ENCODE data around the gene HBS1L.

DNA sequence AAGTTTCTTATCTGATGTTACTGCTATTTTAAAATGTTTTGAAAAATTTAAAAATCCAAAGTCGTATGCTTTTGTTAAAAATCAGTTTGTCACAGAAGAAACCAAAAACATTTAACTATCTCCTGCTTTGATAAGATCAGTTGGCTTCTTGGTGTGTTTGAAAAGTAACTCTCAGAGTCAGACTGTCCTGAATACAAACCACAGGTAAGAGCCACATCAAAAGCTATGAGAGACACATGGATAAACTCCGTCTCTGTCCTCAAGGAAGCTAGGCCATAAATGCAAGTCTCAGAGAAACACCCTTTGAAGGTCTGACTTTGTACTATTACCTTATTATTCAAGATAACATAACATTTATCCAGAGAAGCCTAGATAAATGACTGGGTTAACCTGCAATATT, 7.7 kb downstream of the HBS1L start:
- TF ChIP-seq YY1 (IDR thresholded peaks at IDR 0.05; ENCODE audit: insufficient read depth, insufficient read length), result no peak
- no peak for TF ChIP-seq ZNF274 (IDR thresholded peaks at IDR 0.05; ENCODE audit: low read depth, low read length)
